HepG2 (cell line): Measurements from ENCODE around the gene AKR1C3. TPM values are rescaled to one million over a fixed set of nuclear protein-coding genes. Genes with fewer than 3 reads are reported as not detected.

Experiments
- EHMT2 ChIP-seq: fragments of 200-600 bp; sonication (generic); IDR thresholded peaks from 2 replicates; pipeline ENCODE4 v1.7.0; 2017; ENCODE audit warnings: antibody characterized with exemption, low read depth, low read length, borderline replicate concordance
- FOXA3 ChIP-seq: IDR thresholded peaks from 2 replicates; pipeline ENCODE4 v1.6.1; 2016; ENCODE audit warnings: missing genetic modification reagents, missing compliant biosample characterization
- GATAD2A ChIP-seq: IDR thresholded peaks from 2 replicates; pipeline ENCODE4 v1.6.1; 2016
- HMG20A ChIP-seq: IDR thresholded peaks from 2 replicates; pipeline ENCODE4 v1.6.1; 2016; ENCODE audit warnings: borderline replicate concordance
- HOMEZ ChIP-seq: IDR thresholded peaks from 2 replicates; pipeline ENCODE4 v1.6.1; 2016; ENCODE audit warnings: low read depth
- MAFK ChIP-seq, 2 experiments: IDR thresholded peaks in 1 of 2; conservative IDR thresholded peaks in 1 of 2; 2 replicates each; pipeline ENCODE4 v1.6.1; 2011; ENCODE audit warnings: improper control_type of control experiment in 2 of 2, low read length in 2 of 2
- NR3C1 ChIP-seq: sonication (generic); formaldehyde crosslinking; IDR thresholded peaks from 2 replicates; pipeline ENCODE4 v1.4.0; 2020; ENCODE audit warnings: missing genetic modification reagents
- POGZ ChIP-seq: sonication (generic); formaldehyde crosslinking; IDR thresholded peaks from 2 replicates; pipeline ENCODE4 v1.4.0; 2020; ENCODE audit warnings: mild to moderate bottlenecking, missing genetic modification reagents
- TFDP2 ChIP-seq: sonication (generic); formaldehyde crosslinking; IDR thresholded peaks from 2 replicates; pipeline ENCODE4 v1.4.0; 2020; ENCODE audit warnings: missing genetic modification reagents
- ZFP37 ChIP-seq: sonication (generic); formaldehyde crosslinking; IDR thresholded peaks from 2 replicates; pipeline ENCODE4 v1.4.0; 2020; ENCODE audit warnings: missing genetic modification reagents, borderline replicate concordance
- ZFY ChIP-seq: sonication (generic); formaldehyde crosslinking; IDR thresholded peaks from 2 replicates; pipeline ENCODE4 v1.4.0; 2020; ENCODE audit warnings: missing genetic modification reagents
- ZNF256 ChIP-seq: sonication (generic); formaldehyde crosslinking; conservative IDR thresholded peaks from 2 replicates; pipeline ENCODE4 v1.4.0; 2020; ENCODE audit warnings: missing genetic modification reagents
- ZNF552 ChIP-seq: sonication (generic); formaldehyde crosslinking; IDR thresholded peaks from 2 replicates; pipeline ENCODE4 v1.9.0; 2022; ENCODE audit warnings: missing genetic modification reagents, mild to moderate bottlenecking, borderline replicate concordance
- polyA plus RNA-seq, 8 experiments: library from polyadenylated mRNA; depleted of rRNA in 3 of 8; stranded (reverse) in 7 of 8; unstranded in 1 of 8; fragments of >200 nt; fragmentation: Illumina TruSeq in 4 of 8; extraction: Trizol in 4 of 8; gene quantifications; 2 replicates each; pipeline versions ENCODE4 v1.2.1 to v1.2.3, GENCODE V29; 2011 to 2016; ENCODE audit warnings: low read depth in 4 of 8, missing spikeins in 1 of 8, mixed read lengths in 1 of 8; ENCODE audit not compliant: insufficient read depth in 1 of 8
- total RNA-seq, 5 experiments: library from RNA; depleted of rRNA; stranded (reverse); fragments of >200 nt; fragmentation: Illumina TruSeq; extraction: Trizol; gene quantifications; 2 replicates each; pipeline ENCODE4 v1.2.3, GENCODE V29; 2016; ENCODE audit warnings: low read depth in 1 of 5

Gene AKR1C3
- total and polyA plus RNA-seq, 2 of the 13 experiments (the other 11 are each of a cell fraction or from before 2014, with no cell fraction given), result 368 to 532 TPM

GRCh38 chr10:5068274-5068984, 25.8 kb upstream of the AKR1C3 start (continued):
- TF ChIP-seq MAFK (conservative IDR thresholded peaks at IDR 0.05 in 1 of 2, IDR thresholded peaks at IDR 0.05 in 1 of 2; ENCODE audit: low read length in 2 of 2) (peak in 1 of 2 experiments; percentile 62; a peak in 2 of 4 replicates), POGZ (peak; percentile 51; the same call in 1 of the 2 replicates), FOXA3 (CRISPR knock-in tag) (peak; percentile 34; the same call in 1 of the 2 replicates), TFDP2 (CRISPR knock-in tag) (no peak), ZNF552 (CRISPR knock-in tag) (no peak), GATAD2A (CRISPR knock-in tag) (peak; percentile 51), ZFP37 (CRISPR knock-in tag) (no peak), ZNF256 (no peak), NR3C1 (CRISPR knock-in tag) (no peak), EHMT2 (no peak), HMG20A (CRISPR knock-in tag) (0 out of 2 replicates have a peak, but pooled peaks have one; percentile 11), HOMEZ (CRISPR knock-in tag) (peak; percentile 50; the same call in 1 of the 2 replicates), ZFY (CRISPR knock-in tag) (no peak)
- TF ChIP-seq, all 625 proteins: peak for 22
